ENCODE results near the gene HOXB9.
A peak's percentile ranks its signal among the peaks of the same experiment; 100 is the strongest.

The HOXB9 gene

DNA sequence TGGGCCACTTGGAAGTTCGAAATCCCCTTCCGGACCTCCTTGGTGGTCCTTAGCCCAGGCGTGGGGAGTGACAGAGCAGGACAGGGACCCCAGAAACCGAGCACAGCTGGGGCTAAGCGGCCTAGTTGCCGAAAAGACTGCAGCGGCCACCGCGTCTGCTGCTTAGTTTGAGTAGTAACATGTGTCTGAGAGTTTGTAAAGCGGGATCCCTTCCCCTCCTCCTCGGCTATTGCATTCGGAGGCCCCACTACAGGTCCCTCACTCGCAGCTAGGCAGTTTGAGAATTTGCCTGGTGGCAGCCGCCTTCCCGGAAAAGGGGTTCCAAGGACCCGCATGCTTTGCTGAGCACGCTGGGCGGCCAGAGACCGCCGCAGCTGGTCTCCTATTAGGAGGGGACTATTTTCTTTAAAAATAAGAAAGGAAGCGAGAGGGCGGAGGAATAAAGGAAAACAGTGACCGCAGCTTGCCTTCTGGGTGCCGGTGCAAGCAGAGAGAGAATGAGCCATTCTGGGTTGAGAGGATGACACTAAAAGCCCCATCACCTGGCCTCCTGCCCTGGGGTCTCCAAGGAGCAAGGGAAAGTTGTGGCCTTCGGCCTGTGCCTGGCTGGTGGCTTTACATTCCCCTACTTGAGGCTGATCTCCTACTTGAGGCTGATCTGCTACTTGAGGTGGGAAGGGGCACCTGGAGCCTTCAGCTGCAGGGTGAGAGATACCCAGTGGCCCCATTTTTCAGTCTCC, 31.4 kb downstream of the HOXB9 start:
- no peak for DNase-seq

DNA sequence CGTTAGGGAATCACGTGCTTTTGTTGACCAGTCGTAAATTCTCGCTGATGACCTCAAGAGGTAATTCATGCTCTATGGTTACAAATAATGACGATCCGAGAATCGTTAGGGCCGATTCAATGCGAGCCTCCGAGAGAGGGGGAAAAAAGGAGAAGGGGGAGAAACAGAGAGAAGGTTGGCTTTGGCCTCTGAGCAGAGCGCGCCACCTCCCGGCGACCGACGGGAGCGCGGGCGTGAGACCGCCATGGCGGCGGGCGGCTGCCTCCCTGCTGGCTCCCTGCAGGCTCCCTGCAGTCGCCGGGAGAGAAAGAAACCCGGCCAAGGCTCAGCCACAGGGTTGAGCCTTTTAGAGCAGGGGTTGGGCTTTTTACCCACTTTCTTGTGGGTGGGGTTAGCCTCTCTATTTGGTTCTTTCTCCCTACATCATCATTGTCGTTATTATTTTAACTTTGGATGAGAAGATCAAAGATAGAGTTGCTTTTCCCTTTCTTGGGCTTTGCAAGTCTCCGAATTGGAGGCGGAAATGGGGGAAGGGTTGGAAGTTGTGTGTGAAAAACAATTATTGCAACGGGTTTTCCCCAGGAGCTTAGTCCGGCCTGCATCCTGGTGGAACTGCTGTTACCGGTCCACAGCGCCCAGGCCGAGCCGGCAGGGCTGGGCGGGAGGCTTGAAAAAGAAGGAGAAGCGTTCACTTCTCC, 32.2 kb downstream of the HOXB9 start:
- DNase-seq: peak; percentile 54

DNA sequence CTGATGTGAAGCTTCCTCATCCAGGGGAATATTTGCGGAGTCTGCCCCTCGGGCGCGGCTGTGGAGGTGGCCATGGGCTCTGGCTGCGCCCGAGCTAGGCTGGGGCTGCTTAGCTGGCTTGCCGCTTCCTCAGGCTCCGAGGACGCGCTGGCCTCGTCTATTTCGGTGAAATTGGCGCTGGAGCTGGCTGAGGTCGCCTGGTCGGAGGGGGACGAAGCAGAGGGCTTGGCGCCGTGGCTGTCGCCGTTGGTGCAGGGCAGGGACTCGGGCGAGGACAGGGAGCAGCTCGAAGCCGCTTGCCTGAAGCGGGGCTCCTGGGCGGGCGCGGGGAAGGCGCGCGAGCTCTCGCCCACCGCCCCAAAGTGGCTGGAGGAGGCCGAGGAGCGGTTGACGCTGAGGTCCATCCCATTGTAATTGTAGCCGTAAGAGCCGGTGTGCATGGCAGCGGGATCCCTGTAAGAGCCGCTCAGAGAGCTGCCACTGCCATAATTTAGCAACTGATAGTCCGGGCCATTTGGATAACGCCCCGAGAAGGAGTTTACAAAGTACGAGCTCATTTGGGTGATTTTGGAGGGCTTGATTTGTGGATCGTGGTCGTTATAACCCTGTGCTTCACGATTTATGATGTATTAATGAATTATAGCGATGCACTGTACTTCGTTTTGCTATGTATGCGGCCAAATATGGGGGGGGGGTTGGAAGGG, 32.9 kb downstream of the HOXB9 start, which contains the start of gene HOXB5:
Gene HOXB5, minus strand, starts transcription at position 654 of the 704 bp plus-strand sequence. Its CDS starts 97 bp downstream, at position 557.
- DNase-seq: no peak

DNA sequence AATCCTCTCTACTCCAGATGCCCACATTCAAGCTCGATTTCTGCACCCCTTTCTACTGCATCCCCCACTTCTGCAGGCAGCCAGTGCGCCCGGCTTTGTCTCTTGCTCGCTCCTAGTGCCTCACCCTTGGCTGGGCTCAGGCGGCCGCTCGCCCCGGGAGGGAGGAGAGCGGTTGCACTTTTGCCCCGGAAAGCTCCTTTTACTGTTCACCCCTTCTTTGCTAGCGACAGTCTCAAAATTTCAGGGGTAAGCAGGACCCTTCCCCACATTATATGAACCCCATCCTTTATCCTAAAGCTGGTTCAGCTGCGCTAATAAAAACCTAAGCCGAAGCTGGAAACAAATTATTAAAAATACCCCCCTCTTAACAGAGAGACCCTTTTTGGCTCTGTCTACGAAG, 33.6 kb downstream of the HOXB9 start:
- no peak for DNase-seq

DNA sequence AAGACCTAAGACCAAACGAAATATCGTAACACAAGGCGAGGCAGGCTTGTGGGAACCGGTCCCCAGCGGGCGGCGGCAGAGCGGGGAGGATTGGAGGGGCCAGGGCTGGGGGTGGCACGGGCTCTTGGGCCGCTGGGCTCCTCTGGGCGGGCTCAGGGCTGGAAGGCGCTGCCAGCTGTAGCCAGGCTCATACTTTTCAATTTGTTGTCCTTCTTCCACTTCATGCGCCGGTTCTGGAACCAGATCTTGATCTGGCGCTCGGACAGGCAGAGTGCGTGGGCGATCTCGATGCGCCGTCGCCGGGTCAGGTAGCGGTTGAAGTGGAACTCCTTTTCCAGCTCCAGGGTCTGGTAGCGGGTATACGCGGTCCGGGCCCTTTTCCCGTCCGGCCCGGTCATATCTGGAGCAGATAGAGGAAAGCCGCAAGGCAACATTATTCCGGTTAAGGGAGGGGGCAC, 34.1 kb downstream of the HOXB9 start:
- DNase-seq: no peak

DNA sequence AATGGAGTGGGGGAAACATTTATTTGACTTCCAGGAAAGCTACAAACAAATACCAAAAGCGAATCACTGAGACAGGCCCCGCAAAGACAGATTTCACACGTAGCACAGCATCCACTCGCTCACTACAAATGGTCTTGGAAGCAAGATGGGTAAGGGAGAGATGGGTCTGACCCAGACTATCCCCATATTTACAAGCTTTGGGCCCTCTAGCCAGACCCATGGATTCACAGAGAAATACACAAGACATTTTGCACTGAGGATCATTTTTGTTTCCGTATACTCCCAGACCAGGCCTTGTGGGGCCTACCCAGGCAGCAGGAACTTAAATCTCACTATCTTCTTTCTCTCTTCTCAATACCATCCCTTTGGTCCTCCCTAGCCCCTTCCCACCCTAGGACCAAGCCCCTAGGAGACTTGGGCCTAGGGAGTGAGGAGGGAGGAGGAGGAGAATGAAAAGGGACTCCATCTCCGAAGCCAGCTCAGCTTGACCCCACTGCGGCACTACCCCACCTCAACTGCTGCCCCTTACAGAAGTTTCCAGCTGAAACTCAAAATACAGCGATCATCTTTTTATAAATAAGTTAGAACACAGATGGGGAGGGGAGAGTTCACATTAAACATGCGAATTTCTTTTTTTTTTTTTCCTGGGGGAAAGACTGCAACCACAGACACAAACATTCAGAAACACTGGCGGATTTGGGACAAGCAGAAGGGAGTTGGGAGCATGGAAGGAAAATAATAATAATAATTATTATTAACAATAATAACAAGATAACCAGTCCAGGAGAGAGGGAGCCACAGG, 34.7 kb downstream of the HOXB9 start:
- DNase-seq: no peak

DNA sequence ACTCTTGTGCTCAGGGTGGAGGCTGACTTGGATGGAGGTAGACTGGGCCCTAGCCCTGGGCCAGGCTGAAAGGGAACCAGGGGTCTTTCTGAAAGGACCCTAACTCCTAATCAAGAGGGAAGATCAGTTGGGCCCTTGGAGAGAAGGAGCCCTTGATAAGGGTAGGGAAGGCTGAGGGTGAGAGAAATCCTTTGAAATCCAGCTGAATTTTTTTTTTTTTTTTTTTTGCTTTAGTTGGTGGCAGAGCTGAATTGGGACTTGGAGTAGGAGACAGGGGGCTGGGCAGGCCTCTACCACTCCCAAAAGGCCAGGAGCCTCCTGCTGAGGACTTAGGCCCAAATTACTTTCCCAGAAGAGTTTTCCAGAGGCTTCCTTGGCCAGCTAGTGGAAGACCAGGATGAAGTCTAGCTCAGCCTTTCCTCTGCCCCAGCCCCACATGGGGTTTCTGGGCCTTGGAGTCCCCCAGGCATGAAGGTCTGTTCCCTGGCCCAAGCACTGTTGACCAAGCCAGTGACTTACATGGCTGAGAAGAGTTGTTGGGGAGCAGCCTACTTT, 35.5 kb downstream of the HOXB9 start:
- no peak for DNase-seq

DNA sequence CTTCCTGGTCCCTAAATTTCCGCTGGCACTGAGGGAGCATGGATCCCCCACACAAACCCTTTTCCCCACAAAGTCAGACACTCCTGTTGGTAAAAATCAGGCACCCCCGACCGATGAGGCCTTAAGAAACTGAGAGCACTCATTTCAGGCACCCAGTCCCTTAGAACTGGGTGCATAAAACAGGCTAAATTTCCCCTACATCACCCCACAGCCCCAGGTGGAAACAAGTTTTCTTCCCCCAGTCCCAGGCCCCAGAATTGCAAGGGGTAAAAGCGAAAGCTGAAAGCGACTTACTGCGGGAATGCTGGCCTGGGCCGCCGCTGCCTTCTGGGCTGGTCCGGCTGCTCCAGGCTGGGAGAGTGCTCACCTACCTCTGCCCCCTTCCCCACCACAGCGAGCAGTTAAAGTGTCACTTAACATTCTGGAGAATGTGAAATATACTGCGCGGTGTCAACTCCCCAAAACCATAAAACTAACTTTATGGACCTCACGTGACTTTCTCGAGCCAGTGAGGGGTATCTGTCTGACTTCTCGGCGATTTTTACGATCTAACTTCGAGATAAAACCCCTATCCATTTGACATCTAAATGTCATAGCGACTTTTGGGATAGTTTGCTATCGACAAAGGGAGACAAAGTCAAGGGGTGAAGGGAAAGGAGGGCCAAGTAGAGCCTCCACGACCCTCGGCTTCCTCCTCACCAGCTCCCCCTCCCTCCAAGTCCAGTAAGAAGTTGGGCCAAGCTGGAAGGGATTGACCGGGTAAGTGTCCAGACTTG, 36.1 kb downstream of the HOXB9 start, which contains the start of gene HOXB3:
Gene HOXB3, minus strand, starts transcription at position 411 of the 776 bp plus-strand sequence. CDS start 37,767 bp downstream, outside the sequence.
- DNase-seq: no peak

DNA sequence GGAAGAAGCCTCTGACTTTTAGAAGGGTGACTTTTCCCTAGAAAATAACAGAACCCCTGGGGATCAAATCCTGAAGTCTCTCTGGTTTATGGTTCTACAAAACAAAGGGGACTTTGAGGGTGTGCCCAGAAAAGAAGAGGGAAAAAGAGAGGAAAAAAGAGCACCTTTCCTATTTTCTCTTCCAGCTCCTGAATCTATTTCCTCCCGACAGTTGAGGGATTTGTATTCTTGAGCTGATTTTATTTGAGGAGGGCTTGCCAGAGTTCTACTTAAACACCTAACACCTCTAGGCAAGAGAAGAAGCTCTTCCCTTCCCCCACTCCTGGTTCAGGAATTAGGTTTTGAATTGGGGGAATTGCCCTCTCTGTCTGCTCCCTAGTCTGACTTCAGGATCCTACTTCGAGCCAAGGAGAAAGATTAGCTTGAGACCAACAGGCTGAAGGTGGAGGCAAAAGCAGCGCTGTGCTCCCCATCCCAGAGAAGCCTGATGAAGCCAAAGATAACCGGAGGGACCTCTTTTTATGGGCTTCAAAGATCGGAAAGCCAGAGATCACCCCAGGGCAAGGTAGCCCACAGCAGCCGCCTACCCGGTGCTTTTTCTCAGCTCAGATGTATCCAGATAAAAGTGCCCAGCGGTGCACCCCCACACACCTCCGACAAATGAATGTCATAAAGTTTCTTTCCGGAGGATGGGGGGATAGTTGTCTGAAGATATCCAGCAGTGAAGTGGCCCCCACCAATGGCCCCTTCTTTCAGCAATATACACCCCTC, 36.9 kb downstream of the HOXB9 start:
- no peak for DNase-seq

DNA sequence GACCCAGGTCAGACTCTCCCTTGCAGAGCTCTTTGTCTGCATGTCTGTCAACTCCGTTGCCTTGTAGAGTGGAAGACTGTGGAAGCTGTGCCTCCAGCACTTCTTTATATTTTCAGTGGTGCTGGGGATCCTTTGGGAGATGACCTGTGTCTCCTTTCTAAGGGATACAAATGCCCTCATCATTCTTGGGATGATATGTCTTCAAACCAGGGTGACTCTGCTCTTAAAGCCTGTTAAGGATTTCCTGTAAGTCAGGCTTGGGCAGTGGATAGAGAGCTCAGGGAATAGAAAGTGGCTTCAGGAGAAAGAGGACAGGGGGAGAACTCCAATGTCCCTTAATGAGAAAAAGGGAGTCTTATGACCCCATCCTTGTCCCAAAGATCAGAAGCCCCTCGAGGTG, 37.6 kb downstream of the HOXB9 start:
- DNase-seq: no peak

DNA sequence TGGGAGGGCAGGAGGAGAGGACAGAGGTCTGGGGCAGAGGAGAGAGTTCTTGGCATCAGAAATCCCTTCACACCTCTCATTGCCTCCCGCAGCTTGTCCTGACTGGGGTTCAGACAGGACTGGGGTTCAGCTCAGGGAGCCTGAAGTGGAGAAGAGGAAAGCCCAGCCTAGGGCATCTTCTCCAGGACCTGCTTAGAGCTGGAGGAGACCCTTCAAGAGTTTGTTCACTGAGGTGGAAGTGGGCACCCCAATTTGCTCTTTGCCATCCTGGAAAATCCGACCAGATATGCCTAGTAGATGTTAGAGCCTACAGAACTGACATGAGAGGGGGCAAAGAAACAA, 38.1 kb downstream of the HOXB9 start:
- no peak for DNase-seq

DNA sequence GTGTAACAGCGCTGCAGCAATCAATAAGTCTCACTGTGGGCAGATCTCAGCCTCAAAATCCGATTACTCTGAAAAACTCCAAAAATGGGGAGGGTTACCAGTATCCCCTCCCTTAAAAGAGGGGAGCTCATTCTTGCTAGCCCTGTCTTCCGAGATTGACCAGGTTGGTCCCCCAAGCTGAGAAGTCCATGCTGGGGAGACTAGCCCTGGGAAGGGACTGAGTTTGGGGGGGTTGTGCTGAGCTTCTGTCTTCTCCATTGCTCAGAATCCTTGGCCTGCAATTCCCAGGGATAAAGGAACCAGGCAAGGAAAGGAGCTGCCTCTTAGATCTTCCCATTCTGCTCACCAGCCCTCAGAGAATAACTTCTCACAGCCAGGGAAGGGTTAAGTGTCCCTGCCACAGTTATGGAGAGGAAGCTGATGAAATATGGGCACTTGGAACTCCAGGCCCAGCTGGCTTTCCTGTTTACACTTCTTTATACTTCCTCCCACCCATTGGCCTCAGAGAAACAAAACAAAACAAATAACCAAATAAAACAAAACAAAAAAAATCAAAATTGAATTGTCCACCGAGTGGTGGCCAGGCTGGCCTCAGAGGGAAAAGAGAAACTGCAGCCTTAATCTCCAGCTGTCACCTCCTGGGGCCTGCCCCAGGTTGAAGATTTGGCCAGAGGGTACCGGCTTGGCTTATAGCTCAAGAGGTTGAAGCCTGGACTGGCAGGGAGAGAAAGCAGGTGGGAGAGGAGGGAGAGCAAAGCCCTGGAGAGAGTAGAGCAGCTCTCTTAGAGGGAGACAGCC, 38.7 kb downstream of the HOXB9 start:
- no peak for DNase-seq

DNA sequence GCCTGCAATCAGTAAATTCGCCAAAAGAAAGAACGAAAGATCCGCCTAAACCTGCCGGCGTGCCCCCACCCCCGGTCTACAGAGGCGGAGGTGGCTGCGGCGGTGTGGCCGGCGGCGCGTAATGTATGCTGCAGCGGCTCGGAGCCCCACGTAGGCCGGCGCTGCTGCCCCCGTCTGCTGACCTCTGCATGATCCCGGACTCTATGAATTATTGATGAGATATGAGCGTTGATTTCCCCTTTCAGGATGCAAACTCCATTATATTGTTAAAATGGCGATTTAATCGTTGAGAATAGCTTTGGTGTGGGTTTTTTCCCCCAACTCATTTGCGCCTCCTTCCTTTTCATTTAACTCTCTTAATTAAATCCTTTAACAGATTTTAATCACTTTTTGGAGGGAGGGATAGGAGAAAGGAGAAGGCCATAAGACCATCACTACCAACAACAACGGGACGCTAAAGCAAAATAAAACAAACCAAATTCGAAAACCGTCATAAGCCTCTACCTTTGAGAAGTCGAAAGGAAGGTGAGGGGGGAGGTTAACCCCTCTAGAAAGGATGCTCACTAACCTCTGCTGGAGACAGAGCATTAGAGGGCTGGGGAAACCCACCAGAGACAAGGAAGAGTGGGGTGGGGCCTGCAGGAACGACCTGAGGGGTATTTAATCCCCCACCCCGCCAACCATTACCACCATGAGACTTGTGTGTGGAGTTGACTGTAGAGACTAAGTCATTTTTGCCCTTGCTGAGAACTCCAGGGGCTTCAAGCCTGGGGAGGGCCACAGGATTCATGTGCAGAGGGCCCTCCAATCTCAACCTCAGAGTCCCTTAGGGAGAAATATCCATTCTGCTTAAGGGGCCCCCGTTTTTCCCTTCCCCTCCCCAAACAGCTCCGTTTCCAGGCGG, 39.6 kb downstream of the HOXB9 start:
- no peak for DNase-seq

DNA sequence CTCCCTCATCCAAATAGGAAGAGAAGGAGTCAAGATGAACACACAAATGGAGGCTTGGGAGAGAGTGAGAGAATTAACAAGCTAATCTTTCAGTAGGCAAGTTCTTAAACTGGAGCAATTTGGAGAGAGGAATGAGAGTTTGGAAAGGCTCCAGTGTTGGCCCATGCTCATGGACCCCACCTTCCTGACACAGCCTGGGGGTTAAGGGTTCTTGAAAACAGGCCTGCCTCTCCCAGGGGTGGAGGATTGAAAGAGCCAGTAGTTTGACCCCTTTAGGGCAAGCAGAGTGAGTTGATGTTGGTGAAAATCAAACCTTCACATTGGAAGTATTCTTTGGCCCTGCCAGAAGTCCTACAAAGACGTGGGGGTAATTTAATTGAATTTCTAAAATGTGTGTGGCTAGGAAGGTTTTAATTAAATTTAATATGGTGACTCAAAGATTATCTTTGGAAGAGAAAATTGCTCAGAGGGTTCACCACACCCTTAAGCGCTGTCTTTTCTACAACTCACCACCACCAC, 41.9 kb downstream of the HOXB9 start:
- no peak for DNase-seq

DNA sequence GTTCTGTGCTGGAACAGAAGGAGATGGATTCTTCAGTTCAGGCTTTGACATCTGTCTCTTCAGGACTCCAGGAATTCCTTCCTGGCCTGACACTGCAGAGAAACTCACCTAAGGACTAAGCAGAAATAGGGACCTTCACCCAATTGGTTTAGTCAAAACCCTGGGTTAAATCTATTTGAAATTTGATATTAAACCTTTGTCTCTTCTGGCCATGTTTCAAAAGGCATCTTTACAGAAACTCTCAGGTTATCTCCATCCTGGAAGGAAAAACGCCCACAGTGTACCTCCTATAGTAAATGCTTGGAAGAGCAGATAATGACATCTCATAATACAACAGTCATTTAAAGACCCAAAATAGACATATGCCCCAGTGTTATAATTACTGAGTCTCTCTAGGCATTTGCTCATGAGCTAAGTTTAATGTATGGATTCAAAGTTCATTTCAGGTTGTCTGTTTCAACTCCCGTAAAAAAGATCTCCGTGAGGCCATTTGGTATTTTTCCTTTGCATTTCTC, 42.4 kb downstream of the HOXB9 start:
- DNase-seq: no peak

DNA sequence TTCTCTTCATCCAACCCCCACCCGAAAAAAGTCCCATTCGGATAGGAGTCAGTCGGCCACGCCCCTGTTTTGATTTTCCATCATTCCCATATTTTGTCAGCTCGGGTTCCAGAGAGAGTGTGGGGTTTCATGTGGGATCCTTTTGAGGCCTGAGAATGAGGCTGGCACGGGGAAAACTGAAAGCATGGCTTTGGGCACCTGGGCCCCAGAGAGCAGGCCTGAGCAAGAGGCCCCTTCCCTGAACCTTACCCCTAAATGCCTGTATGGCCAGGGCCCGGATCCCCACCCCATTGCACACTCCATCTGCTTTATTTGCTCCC, 43.4 kb downstream of the HOXB9 start:
- no peak for DNase-seq

DNA sequence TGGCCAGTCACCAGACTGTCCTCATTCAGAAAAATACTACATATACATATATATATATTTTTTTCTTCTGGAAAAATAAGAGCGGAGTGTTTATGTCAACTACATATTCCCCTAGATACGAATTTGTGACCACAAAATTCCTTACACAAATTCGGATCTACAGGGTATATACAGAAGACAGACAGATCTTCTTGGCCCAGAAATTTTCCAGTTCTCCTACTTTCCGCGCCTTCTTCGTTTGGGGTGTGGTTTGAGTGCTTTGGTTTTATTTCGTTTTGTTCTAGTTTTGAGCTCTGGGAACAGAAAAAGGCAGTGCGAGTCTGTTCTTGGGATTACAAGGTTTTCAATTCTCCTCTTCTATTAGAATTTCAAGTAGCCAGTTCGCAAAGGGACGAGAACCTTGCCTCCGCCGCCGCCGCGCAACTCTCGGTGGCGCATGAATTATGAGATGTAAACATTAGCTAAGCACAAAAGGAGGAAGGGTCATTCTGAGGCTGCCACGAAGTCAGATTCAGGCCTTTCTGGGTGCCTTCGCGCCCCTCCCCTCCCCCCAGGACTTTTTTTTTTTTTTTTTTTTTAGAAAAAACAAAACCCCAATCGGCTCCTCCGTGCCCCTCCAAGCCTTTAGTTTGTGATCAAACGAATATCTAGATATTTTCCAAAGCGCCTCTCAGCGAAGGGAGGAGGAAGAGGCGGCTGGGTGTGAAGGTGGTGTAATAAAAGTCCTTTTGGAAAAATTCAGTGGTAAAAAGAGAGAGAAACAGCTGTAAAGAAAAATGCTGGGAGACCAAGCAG, 46.2 kb downstream of the HOXB9 start:
- no peak for DNase-seq

DNA sequence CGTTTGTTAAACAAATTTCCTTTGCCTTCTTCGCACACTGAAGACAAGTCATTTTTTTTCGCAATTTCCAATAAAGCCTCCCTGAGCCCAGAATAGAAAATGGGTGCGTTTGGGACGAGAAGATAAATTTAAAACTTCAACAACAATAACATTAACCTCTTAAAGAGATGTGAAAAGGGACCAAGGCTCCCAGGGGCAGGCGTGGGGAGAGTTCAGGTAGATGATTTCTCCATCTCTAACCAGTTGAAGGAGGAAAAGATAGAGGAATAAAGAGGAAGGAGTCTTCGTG, 46.7 kb downstream of the HOXB9 start:
- no peak for DNase-seq

All from NCI-H226 (cell line).